GM19397 (cell line): ENCODE data around the gene KCTD5.

Experiments used
- ATAC-seq: cut with Tn5 transposase; IDR thresholded peaks from one replicate; pipeline ENCODE4 v1.9.1; 2021; ENCODE audit warnings: mild to moderate bottlenecking, moderate library complexity; ENCODE audit not compliant: unreplicated experiment

Gene KCTD5

GRCh38 chr16:2721634-2722173 is 39.4 kb downstream of the KCTD5 start:
- ATAC-seq: peak; percentile 6

- no peak for ATAC-seq
Measured at GRCh38 chr16:2724088-2724676, 41.9 kb downstream of the KCTD5 start.

GRCh38 chr16:2724816-2725348 is 42.6 kb downstream of the KCTD5 start:
- no peak for ATAC-seq

GRCh38 chr16:2726923-2727322 is 44.6 kb downstream of the KCTD5 start:
- no peak for ATAC-seq

- ATAC-seq: no peak
Measured at GRCh38 chr16:2728034-2728433, 45.7 kb downstream of the KCTD5 start.

GRCh38 chr16:2734844-2735515 is 52.7 kb downstream of the KCTD5 start:
- ATAC-seq: no peak

- no peak for ATAC-seq
Measured at GRCh38 chr16:2736476-2737237, 54.3 kb downstream of the KCTD5 start.

- no peak for ATAC-seq
Measured at GRCh38 chr16:2737238-2737605, 54.9 kb downstream of the KCTD5 start.

GRCh38 chr16:2737895-2738418 is 55.6 kb downstream of the KCTD5 start:
- no peak for ATAC-seq

- ATAC-seq: no peak
Measured at GRCh38 chr16:2738615-2739014, 56.3 kb downstream of the KCTD5 start.

GRCh38 chr16:2739625-2740430 is 57.5 kb downstream of the KCTD5 start:
- ATAC-seq: no peak

- ATAC-seq: no peak
Measured at GRCh38 chr16:2740476-2740875, 58.2 kb downstream of the KCTD5 start.

GRCh38 chr16:2741168-2741567 is 58.8 kb downstream of the KCTD5 start:
- ATAC-seq: no peak

GRCh38 chr16:2742323-2743006 is 60.1 kb downstream of the KCTD5 start:
- no peak for ATAC-seq

GRCh38 chr16:2743007-2743810 is 60.9 kb downstream of the KCTD5 start:
- no peak for ATAC-seq

GRCh38 chr16:2744711-2745110 is 62.4 kb downstream of the KCTD5 start:
- no peak for ATAC-seq

- ATAC-seq: no peak
Measured at GRCh38 chr16:2745116-2745890, 63.0 kb downstream of the KCTD5 start.

GRCh38 chr16:2745961-2746360 is 63.6 kb downstream of the KCTD5 start:
- ATAC-seq: no peak
